Measurements from ENCODE around the gene CLDN6. TPM values are rescaled to one million over a fixed set of nuclear protein-coding genes. Genes with fewer than 3 reads are reported as not detected.

Gene CLDN6
- total and polyA plus RNA-seq, 2 experiments from 2014 or later, result 0.33 TPM; not detected in 1

DNA sequence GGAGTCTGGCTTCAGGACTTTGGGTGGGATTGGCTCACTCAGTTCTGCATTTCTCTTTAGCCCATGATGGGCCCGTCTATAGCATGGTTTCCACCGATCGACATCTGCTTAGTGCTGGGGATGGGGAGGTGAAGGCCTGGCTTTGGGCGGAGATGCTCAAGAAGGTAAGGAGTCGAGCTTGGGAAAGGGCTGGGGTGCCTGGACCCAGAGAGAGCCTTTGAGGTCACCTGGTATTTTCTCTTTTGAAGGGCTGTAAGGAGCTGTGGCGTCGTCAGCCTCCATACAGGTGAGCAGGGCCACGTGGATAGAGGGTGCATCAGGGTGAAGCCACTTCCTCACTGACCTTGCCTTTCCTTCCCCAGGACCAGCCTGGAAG is 8.0 kb upstream of the CLDN6 start:
- Histone ChIP-seq H3K9me2 (ENCODE audit: insufficient read depth) (no peaks in the 10 kb centered on the region), H3K4me3 (no peak overlapping the region), H4K20me1 (ENCODE audit: insufficient read depth) (no peaks in the 10 kb centered on the region), H3K27ac (no peak overlapping the region), H3K79me2 (ENCODE audit: insufficient read depth) (no peaks in the 10 kb centered on the region), H3K27me3 (replicated peaks; ENCODE audit: insufficient read depth) (no peaks in the 10 kb centered on the region), H3K4me1 (ENCODE audit: insufficient read depth) (peaks cover 9% of the 10 kb centered on the region), H3K9ac (no peak overlapping the region), H3K4me2 (ENCODE audit: unreplicated experiment) (no peak overlapping the region), H3K36me3 (ENCODE audit: low read depth) (peaks cover 2% of the 10 kb centered on the region; the same call in 1 of the 2 replicates), H2AFZ (no peak overlapping the region), H3K9me3 (ENCODE audit: low read depth) (no peaks in the 10 kb centered on the region), H3F3A (ENCODE audit: insufficient read depth) (peaks cover 16% of the 10 kb centered on the region; the same call in 1 of the 2 replicates)
- in situ Hi-C loops (cut with MboI), result no loop called here
- no peak for TF ChIP-seq EZH2 (IDR thresholded peaks at IDR 0.05; ENCODE audit: insufficient read depth, poor library complexity, severe bottlenecking)
- no peak for TF ChIP-seq EZH2phosphoT487 (IDR thresholded peaks at IDR 0.05; ENCODE audit: insufficient read depth, low read depth)
- WGBS, 2 experiments (ENCODE audit: low coverage in 1 of 2, low lambda C conversion rate in 2 of 2, missing lambda C conversion rate in 2 of 2), result 97% methylated on average over 8 of the region's 8 CpGs
- DNase-seq, result no peak

DNA sequence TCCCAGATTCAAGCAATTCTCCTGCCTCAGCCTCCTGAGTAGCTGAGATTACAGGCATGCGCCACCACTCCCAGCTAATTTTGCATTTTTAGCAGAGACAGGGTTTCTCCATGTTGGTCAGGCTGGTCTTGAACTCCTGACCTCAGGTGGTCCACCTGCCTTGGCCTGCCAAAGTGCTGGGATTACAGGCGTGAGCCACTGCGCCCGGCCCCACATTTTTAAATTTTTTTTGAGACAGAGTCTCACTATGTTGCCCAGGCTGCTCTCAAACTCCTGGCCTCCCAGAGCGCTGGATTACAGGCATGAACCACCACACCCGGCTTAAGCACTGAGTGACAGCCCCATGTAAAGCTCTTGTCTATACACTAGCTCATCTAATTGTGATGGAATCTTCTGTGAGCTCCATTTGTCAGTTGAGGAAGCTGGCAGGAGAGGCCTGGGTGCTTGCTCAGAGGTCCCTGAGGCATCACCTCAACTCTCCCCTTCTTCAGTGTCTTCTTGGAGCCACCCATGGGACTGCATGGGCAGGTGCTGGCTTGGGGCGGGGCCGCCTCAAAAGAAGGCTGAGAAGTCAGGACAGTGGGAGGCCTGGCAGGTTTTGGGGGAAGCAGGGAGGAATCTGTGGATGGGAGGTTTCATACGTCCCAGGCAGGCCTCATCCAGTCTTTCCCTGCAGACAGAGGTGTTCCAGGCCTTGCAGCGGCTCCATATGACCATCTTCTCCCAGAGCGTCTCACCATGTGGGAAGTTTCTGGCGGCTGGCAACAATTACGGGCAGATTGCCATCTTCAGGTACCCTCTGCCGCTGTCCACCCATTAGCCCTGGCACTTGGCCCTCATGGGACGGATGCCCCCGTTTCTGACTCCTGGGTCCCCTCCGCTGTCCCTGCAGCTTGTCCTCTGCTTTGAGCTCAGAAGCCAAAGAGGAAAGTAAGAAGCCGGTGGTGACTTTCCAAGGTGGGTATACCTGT is 7.3 kb upstream of the CLDN6 start:
- H3K36me3 ChIP-seq (ENCODE audit: low read depth), result peaks cover 2% of the 10 kb centered on the region; the same call in 1 of the 2 replicates
- no peak overlapping the region for H3K9ac ChIP-seq
- in situ Hi-C loops (cut with MboI), result no loop called here
- H3K4me2 ChIP-seq (ENCODE audit: unreplicated experiment), result no peak overlapping the region
- DNase-seq, result no peak
- H3K9me3 ChIP-seq (ENCODE audit: low read depth), result no peaks in the 10 kb centered on the region
- no peaks in the 10 kb centered on the region for H4K20me1 ChIP-seq (ENCODE audit: insufficient read depth)
- no peak overlapping the region for H2AFZ ChIP-seq
- peaks cover 9% of the 10 kb centered on the region for H3K4me1 ChIP-seq (ENCODE audit: insufficient read depth)
- H3K27ac ChIP-seq, result no peak overlapping the region
- H3K9me2 ChIP-seq (ENCODE audit: insufficient read depth), result no peaks in the 10 kb centered on the region
- 91 to 92% methylated on average over 17 to 18 of the region's 18 CpGs for WGBS, 2 experiments (ENCODE audit: low coverage in 1 of 2, low lambda C conversion rate in 2 of 2, missing lambda C conversion rate in 2 of 2)
- H3K79me2 ChIP-seq (ENCODE audit: insufficient read depth), result no peaks in the 10 kb centered on the region
- H3K27me3 ChIP-seq (replicated peaks; ENCODE audit: insufficient read depth), result no peaks in the 10 kb centered on the region
- no peak overlapping the region for H3K4me3 ChIP-seq
- peaks cover 20% of the 10 kb centered on the region for H3F3A ChIP-seq (ENCODE audit: insufficient read depth)
- TF ChIP-seq EZH2 (IDR thresholded peaks at IDR 0.05; ENCODE audit: insufficient read depth, poor library complexity, severe bottlenecking), result no peak
- no peak for TF ChIP-seq EZH2phosphoT487 (IDR thresholded peaks at IDR 0.05; ENCODE audit: insufficient read depth, low read depth)

DNA sequence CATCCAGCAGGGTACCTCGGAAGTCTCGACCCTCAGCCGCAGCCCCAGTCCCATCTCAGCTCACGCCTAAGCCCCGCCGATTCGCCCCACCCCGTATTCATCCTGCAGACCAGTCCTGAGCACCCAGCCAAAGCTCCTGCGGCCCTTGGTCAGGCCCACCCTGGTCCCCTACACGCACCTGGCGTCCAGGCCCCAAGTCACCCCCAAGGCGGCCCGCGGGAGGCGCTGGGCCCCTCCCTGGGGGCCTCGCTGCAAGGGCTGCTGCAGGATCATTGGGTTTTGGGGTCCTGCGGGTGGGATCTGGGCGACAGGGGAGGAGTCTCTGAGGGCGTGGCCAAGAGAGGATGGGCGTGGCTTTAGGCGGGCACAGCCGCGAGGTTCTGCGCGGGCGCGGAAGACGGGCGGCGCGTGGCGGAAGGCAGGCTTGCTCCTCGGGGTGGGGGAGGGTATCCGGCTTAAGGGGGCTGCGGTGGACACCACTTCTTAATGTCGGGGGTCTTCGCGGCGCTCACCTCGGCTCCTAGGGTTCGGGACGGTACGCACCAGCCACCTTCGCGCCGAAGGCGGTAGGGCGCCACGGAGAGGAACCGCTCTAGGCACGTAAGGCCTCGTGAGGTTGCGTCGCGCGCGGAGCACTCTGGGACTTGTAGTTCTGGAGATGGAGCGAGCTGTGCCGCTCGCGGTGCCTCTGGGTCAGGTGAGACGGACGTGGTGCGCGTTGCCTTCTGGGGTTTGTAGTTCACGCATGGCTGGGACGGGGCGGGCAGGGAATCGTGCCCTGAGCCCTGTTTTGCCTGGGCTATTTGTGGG is 5.9 kb upstream of the CLDN6 start, which contains the start of the genes HCFC1R1 and THOC6:
TSS of gene HCFC1R1 (minus strand) at position 274 of the 810 bp plus-strand sequence. CDS start at position 273, 1 bp downstream.
TSS of gene THOC6 (plus strand) at position 367 of the 810 bp plus-strand sequence. CDS start at position 659, 292 bp downstream.
- Histone ChIP-seq H3K79me2 (ENCODE audit: insufficient read depth) (no peaks in the 10 kb centered on the region), H3K4me3 (peak within 1 kb of the TSS; percentile 86), H3K27me3 (replicated peaks; ENCODE audit: insufficient read depth) (no peaks in the 10 kb centered on the region), H3K36me3 (ENCODE audit: low read depth) (peaks cover 2% of the 10 kb centered on the region; the same call in 1 of the 2 replicates), H3K4me1 (ENCODE audit: insufficient read depth) (peaks cover 9% of the 10 kb centered on the region), H3K9me2 (ENCODE audit: insufficient read depth) (no peaks in the 10 kb centered on the region), H3K9me3 (ENCODE audit: low read depth) (no peaks in the 10 kb centered on the region), H2AFZ (no peak within 1 kb of the TSS), H3K9ac (peak within 1 kb of the TSS; percentile 98), H3K4me2 (ENCODE audit: unreplicated experiment) (peak within 1 kb of the TSS; percentile 99), H3F3A (ENCODE audit: insufficient read depth) (peaks cover 16% of the 10 kb centered on the region), H3K27ac (peak within 1 kb of the TSS; percentile 100), H4K20me1 (ENCODE audit: insufficient read depth) (no peaks in the 10 kb centered on the region)
- DNase-seq, result peak; percentile 99
- TF ChIP-seq EZH2phosphoT487 (IDR thresholded peaks at IDR 0.05; ENCODE audit: insufficient read depth, low read depth), result no peak
- WGBS, 2 experiments (ENCODE audit: low coverage in 1 of 2, low lambda C conversion rate in 2 of 2, missing lambda C conversion rate in 2 of 2), result 1% methylated on average over 64 to 69 of the region's 69 CpGs
- in situ Hi-C loops (cut with MboI), result no loop called here

DNA sequence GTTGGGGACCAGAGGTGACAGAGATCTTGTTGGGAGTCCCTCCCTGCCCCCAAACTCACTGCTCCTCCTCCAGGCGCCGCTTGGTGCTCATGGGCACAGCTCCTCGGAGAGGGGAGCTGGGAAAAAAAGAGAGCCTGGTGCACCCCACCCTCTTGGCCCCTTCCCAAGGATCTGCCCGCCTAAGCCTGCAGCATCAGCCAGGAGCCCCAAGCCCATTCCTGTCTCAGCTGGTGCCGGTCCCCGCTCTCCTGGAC is 5.4 kb upstream of the CLDN6 start:
- H3F3A ChIP-seq (ENCODE audit: insufficient read depth), result peaks cover 13% of the 10 kb centered on the region
- H3K27ac ChIP-seq, result peak overlapping the region; percentile 100
- 2 to 3% methylated on average over 5 of the region's 6 CpGs for WGBS, 2 experiments (ENCODE audit: low coverage in 1 of 2, low lambda C conversion rate in 2 of 2, missing lambda C conversion rate in 2 of 2)
- H3K36me3 ChIP-seq (ENCODE audit: low read depth), result peaks cover 2% of the 10 kb centered on the region; the same call in 1 of the 2 replicates
- peak overlapping the region; percentile 98 for H3K9ac ChIP-seq
- H3K9me3 ChIP-seq (ENCODE audit: low read depth), result no peaks in the 10 kb centered on the region
- in situ Hi-C loops (cut with MboI), result no loop called here
- peak overlapping the region; percentile 99 for H3K4me2 ChIP-seq (ENCODE audit: unreplicated experiment)
- no peak overlapping the region for H2AFZ ChIP-seq
- peaks cover 9% of the 10 kb centered on the region for H3K4me1 ChIP-seq (ENCODE audit: insufficient read depth)
- H3K79me2 ChIP-seq (ENCODE audit: insufficient read depth), result no peaks in the 10 kb centered on the region
- DNase-seq, result peak; percentile 89
- TF ChIP-seq EZH2phosphoT487 (IDR thresholded peaks at IDR 0.05; ENCODE audit: insufficient read depth, low read depth) (no peak), EZH2 (IDR thresholded peaks at IDR 0.05; ENCODE audit: insufficient read depth, poor library complexity, severe bottlenecking) (no peak)
- no peaks in the 10 kb centered on the region for H3K27me3 ChIP-seq (replicated peaks; ENCODE audit: insufficient read depth)
- peak overlapping the region; percentile 86 for H3K4me3 ChIP-seq
- no peaks in the 10 kb centered on the region for H3K9me2 ChIP-seq (ENCODE audit: insufficient read depth)
- no peaks in the 10 kb centered on the region for H4K20me1 ChIP-seq (ENCODE audit: insufficient read depth)
